NCI-H748 (cell line): Measurements from ENCODE around the gene SDS.
"Not testable (repeated sequence)": the region's sequence is repeated elsewhere in the genome, so short reads cannot be mapped to it uniquely, and the experiment has no call there.

ENCODE experiments used
- DNase-seq: peaks from one replicate; lab custom pipeline; 2025; ENCODE audit not compliant: unreplicated experiment; lab: John Stamatoyannopoulos, UW

SDS gene

GRCh38 chr12:113381220-113381619 is 22.5 kb downstream of the SDS start:
- peak; percentile 78 for DNase-seq

DNA sequence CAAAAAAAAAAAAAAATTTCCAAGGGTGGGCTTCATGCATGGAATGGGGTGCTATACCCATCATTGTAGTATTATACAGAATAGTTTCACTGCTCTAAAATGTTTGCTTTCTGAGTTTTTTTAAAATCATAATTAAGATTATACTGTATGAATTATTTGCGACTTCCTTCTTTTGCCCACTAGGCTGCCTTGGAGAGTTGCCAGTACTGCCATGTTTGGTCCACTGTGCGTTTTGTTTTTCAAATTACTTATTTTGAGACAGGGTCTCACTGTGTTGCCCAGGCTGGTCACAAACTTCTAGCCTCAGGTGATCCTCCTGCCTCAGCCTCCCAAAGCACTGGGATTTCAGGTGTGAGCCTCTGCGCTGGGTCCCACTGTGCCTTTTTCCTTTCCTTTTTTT is 25.4 kb downstream of the SDS start:
- DNase-seq, result no peak

GRCh38 chr12:113374823-113375428 is 28.8 kb downstream of the SDS start:
- DNase-seq, result no peak

DNA sequence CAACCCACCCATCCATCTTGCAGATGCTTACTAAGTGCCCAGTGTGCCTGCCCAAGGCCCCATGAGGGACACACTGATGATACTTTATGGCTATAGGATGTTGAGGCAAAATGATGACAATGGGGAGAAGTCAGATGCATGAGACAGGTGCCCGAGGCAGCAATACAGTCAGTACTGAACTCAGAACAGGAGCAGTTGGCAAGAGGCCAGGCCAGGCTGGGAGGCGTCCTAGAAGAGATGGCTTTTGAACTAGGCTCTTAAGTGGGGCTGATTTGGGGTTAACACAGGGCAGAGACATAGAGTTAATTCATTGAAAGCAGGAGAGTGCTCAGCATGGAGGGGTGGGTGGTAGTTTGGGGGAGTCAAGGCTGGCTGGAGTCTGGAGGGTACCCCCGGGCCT is 29.7 kb downstream of the SDS start:
- no peak for DNase-seq

DNA sequence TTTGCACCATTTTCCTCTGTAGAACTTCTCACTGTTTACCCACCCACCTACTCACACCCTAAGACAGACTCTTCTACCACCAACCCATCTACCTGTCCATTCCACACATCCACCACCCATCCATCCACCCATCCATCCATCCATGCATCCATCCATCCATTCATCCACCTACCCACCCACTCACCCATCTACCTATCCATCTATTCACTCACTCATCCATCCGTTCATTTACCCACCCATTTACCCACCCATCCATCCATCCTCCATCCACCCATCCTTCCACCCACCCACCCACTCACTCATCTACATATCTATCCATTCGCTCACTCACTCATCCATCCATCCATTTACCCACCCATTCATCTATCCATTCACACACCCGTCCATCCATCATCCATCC is 30.2 kb downstream of the SDS start:
- DNase-seq, result no peak

DNA sequence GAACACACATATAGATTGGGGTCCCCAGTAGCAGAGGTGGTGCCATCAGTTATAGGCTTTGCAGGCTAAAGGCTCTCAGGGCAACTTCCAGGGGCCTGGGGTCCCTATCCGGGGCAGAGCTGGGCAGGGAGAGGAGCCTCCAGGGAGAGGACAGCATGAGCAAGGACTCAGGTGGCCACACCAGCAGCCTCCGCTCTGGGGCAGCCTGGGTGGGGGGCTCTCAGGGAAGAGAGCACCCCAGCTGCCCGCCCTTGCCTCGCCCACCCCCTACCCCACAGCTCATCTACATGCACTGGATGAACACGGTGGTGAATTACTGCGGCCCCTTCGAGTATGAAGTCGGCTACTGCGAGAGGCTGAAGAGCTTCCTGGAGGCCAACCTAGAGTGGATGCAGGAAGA is 31.3 kb downstream of the SDS start:
- no peak for DNase-seq

GRCh38 chr12:113371808-113372207 is 31.9 kb downstream of the SDS start:
- no peak for DNase-seq

DNA sequence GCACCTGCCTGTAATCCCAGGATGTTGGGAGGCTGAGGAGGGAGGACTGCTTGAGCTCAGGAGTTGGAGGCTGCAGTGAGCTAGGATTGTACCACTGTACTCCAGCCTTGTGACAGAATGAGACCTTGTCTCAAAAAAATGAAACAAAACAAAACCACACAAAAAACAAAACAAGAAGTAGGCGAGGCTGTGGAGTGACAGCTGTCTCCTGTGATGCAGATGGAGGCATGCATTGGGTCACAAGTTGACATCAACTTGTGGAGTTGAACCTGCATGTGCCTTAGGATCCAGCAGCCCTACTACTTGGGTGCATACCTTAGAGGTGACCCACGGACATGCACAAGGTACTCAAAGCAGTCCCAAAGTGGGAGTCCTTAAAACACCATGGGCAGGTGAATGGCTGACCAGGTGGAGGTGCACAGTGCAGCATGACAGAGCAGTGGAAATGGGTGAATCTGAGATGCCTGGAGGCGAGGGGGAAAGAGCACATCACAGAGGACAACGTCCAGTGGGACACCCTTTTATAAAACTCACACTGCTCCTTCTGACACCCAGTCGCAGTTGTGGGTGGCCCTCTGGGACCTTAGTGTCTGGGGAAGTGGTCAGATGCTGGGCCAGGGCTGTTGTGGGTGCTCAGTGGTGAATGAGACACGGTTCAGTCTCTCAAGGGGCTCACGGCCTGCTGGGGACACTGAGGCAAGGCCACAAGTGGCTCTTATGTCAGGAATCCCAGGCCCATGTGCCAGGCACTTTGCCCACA is 32.6 kb downstream of the SDS start:
- DNase-seq, result no peak

- DNase-seq, result no peak
Measured at GRCh38 chr12:113369391-113369985, 34.2 kb downstream of the SDS start.

- no peak for DNase-seq
Measured at GRCh38 chr12:113368331-113368730, 35.4 kb downstream of the SDS start.

GRCh38 chr12:113366827-113367226 is 36.9 kb downstream of the SDS start:
- DNase-seq, result no peak

DNA sequence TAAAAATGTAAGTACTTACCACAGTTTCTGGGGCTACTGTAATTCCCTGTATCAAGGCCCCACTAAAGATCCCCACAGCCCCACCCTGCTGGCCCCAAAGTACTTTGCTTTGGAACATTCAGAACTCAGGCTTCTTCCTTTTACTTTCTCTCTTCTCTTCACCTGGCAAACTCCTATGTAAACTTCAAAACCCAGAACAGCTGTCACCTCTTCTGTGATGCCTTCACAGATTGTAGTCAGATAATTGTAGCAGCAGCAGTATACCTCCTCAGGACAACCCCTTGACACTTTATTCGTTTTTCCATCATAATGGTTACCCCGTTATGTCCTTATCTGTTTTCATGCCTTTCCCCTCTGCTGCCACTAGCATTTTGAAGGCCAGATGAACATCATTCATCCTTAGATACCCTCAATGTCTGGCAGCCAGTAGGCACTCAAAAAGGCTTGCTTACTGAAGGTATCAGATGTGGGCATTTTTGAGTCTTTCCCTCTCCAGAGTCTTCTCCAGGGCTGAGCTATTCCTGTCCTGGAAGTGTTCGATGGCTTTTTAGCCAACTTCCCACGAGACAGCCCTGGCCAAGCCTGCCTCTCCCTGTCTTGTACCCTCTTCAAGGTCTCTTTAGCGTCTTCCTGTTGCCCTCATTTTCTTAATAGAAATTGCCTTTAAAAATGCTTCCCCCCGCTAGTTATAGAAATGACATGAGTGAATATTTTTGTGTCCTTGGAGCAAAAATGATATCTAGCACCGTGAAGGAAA is 37.9 kb downstream of the SDS start:
- no peak for DNase-seq

DNA sequence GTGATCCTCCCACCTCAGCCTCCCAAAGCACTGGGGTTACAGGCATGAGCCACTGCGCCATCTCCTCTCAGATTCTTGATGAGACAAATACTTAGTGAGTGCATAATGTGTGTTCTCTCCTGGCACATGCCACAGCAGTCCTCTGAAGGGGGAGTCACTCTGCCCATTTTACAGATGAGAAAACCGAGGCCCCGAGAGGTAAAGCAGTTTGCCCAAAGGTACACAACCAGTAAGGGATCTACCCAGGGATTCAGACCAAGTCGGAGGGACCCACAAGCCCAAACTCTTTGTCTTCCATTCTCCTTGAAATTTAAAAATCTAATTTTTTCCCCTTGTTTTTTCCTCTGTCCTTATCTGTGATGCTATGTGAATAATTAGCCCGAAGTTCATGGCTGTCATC is 39.0 kb downstream of the SDS start:
- DNase-seq, result no peak

DNA sequence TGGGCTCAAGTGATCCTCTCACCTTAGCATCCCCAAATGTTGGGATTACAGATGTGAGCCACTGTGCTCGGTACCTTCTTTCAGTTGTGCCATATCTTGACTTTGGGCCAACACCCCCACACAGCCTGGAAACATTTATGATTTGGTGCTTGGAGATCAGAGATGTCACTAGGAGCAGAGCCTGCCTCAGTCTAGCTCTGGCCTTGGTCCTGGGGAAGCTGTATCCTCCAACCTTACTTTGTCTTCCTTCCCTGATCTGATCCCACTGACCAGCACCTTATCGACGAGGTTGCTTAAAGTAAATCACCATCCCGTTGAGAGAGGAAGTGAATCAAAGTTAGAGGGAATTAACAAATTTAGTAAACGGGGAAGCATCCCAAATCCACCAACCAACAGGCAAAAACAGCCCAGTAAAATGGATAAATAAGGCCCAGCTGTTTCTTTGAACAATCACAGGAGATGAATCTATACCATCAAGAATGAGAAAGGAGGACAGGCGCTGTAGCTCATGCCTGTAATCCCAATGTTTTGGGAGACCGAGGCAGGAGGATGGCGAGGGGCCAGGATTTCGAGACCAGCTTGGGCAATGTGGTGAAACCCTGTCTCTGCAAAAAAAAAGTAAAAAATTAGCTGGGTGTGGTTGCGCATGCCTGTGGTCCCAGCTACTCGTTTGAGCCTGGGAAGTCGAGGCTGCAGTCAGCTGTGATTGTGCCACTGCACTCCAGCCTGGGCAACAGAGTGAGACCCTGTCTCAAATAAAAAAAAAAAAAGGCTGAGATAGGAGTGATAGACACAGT is 41.9 kb downstream of the SDS start:
- no peak for DNase-seq

- peak; percentile 16 for DNase-seq
Measured at GRCh38 chr12:113359939-113360748, 43.5 kb downstream of the SDS start.

DNA sequence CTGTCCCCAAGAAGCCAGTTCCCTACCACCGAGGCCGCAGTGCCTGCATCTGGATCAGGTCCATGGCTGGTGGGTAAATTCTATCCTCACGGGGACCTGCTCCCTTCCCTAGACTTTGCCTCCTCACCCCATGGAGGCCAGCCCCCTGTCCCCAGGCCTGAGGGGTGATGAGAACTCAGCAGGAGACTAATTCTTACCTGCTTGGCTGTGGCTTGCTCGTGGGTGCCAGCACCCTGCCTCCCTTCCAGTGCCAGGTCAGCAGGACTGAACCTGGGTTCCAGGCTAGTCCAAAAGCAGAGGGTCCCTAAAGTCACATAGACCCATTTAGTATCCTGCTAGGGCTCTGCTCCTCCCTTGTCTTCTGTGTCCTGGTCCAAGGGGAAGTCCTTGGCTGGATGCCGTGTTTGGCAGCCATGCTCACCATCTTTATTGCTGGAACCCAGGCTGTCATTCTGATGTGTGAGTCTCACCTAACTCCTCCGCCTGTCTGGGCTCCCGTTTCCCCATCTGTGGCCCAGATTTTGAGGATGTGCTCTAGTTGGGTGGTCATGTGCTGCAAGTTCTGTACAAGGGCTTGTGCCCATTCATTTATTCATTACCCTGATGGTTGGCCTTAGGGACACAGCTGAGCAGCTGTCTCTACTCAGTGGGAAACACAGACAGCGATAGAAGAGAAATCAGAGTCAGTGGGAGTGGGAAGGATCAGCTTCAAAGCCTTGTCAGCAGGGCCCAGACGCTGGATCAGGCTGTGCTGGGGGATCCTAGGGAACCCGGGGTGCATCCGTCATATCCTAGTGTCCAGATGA is 44.4 kb downstream of the SDS start:
- no peak for DNase-seq

DNA sequence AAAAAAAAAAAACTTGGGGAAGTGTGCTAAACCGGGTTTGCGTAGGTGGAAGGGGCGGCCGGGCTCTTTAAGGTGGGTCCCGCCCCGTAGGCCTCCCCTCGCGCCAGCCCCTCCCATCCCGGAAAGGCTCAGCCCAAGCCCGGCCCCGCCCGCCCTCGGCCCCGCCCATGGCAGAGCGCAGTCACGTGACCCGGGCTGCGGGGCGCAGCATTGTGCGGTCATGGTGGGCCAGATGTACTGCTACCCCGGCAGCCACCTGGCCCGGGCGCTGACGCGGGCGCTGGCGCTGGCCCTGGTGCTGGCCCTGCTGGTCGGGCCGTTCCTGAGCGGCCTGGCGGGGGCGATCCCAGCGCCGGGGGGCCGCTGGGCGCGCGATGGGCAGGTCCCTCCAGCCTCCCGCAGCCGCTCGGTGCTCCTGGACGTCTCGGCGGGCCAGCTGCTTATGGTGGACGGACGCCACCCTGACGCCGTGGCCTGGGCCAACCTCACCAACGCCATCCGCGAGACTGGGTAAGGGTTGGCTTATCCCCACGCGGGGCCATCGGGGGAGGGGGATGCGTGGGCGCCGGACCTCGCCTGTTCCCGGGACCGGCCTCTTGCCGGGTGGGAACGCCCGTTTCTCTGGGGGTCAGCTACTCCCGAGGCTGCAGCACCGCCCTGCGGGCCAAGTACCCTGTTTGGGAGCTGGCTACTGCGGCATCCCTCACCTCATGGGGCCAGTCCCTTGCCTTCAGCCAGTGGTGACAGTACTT is 45.1 kb downstream of the SDS start, which contains the start of gene PLBD2:
Gene PLBD2 (plus strand): TSS at position 207 of the 752 bp plus-strand sequence. CDS start 14 bp downstream, at position 221.
- peak; percentile 90 for DNase-seq

DNA sequence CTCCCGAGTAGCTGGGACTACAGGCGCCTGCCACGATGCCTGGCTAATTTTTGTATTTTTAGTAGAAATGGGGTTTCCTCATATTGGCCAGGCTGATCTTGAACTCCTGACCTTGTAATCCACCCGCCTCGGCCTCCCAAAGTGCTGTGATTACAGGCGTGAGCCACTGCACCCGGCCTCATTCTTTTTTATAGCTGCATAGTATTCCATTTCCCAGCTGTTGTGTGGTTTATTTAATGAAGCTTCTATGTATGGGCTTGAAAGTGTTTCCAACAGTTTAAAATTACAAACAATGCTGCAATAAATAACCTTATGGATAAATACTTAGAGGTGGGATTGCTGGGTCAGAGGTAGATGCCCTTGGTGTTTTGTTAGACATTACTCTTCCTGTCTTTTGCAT is 49.5 kb downstream of the SDS start:
- DNase-seq, result not testable (repeated sequence)
